HepG2 (cell line): ENCODE data around the gene KIF27. TPM values are rescaled to one million over a fixed set of nuclear protein-coding genes. Genes with fewer than 3 reads are reported as not detected.

Source experiments
- ATAC-seq: fragments of 200-7000 bp; cut with Tn5 transposase; 3 replicates; pipeline ENCODE4 v1.9.1; 2020; ENCODE audit warnings: mild to moderate bottlenecking, moderate library complexity
- BruUV-seq: library from RNA; stranded (reverse); fragments of 400-500 nt; replicated peaks from 2 replicates; lab custom pipeline; 2021; lab: Mats Ljungman, UMichigan
- CTCF ChIA-PET: fragments of 300-600 bp; formaldehyde crosslinking; extraction: SDS; loops from one replicate; lab custom pipeline; 2021; ENCODE audit warnings: low total read pairs, inconsistent platforms, low intra/inter-chr PET ratio; lab: Yijun Ruan, JAX
- POLR2A ChIA-PET: fragments of 350-600 bp; sonication (Branson Sonifier 250); formaldehyde crosslinking; loops from one replicate; lab custom pipeline; 2020; ENCODE audit warnings: antibody characterized with exemption, inconsistent platforms; lab: Yijun Ruan, JAX
- DNase-seq: peaks from one replicate; pipeline ENCODE4 v3.0.0-alpha.2; 2015; ENCODE audit warnings: low spot score
- FAIRE-seq: peaks from 3 replicates; lab custom pipeline; 2011; peaks lifted over from hg19 to GRCh38; lab: Jason Lieb, UNC
- H2AFZ ChIP-seq: one replicate; pipeline ENCODE4 v1.6.1; 2011; ENCODE audit warnings: low read length, inconsistent platforms
- H3K27ac ChIP-seq: fragments of 300-600 bp; 3 replicates; pipeline ENCODE4 v1.8.0; 2011; ENCODE audit warnings: mixed run types, mild to moderate bottlenecking, mixed read lengths, low read length, inconsistent platforms; ENCODE audit not compliant: insufficient read depth; ENCODE audit errors: extremely low read length
- H3K27me3 ChIP-seq, 2 experiments: fragments of 200-600 bp in 1 of 2; 2 replicates in 1 of 2; 3 replicates in 1 of 2; pipeline versions ENCODE4 v1.6.0 to v1.8.0; 2011; ENCODE audit warnings: low read length in 2 of 2, mild to moderate bottlenecking in 2 of 2, moderate library complexity in 2 of 2, inconsistent platforms in 1 of 2; ENCODE audit not compliant: insufficient read depth in 2 of 2, control insufficient read depth in 1 of 2
- H3K36me3 ChIP-seq, 2 experiments: fragments of 200-600 bp in 1 of 2; replicated peaks in 1 of 2; 2 replicates in 1 of 2; 3 replicates in 1 of 2; pipeline versions ENCODE4 v1.5.1 to v1.8.0; 2011; ENCODE audit warnings: low read length in 2 of 2, inconsistent platforms in 1 of 2; ENCODE audit not compliant: insufficient read depth in 2 of 2, control insufficient read depth in 1 of 2
- H3K4me1 ChIP-seq: 2 replicates; pipeline ENCODE4 v1.5.1; 2012; ENCODE audit warnings: low read length, inconsistent platforms; ENCODE audit not compliant: insufficient read depth
- H3K4me2 ChIP-seq: 2 replicates; pipeline ENCODE4 v1.6.0; 2011; ENCODE audit warnings: low read depth, low read length, inconsistent platforms
- H3K4me3 ChIP-seq, 3 experiments: fragments of 200-600 bp in 1 of 3; sonication (generic), shearing (Covaris generic) in 1 of 3; replicated peaks in 1 of 3; 2 replicates each; pipeline ENCODE4 v1.5.1; 2011 to 2016; ENCODE audit warnings: low read length in 3 of 3, inconsistent platforms in 2 of 3, low read depth in 2 of 3, mild to moderate bottlenecking in 2 of 3, control low read depth in 1 of 3, mixed read lengths in 1 of 3; ENCODE audit not compliant: insufficient read depth in 1 of 3
- H3K79me2 ChIP-seq: one replicate; pipeline ENCODE4 v1.6.1; 2011; ENCODE audit warnings: low read length, inconsistent platforms; ENCODE audit not compliant: insufficient read depth
- H3K9ac ChIP-seq: 2 replicates; pipeline ENCODE4 v1.6.0; 2011; ENCODE audit warnings: mild to moderate bottlenecking, low read depth, low read length, inconsistent platforms; ENCODE audit not compliant: insufficient read depth
- H3K9me3 ChIP-seq: 2 replicates; pipeline ENCODE4 v1.5.1; 2012; ENCODE audit warnings: mild to moderate bottlenecking, low read length
- H4K20me1 ChIP-seq: 2 replicates; pipeline ENCODE4 v1.6.0; 2011; ENCODE audit warnings: inconsistent platforms, mild to moderate bottlenecking, low read length, moderate library complexity; ENCODE audit not compliant: insufficient read depth
- CCDC6 ChIP-seq: sonication (generic); formaldehyde crosslinking; IDR thresholded peaks from 2 replicates; pipeline ENCODE4 v1.8.1; 2022; ENCODE audit warnings: mild to moderate bottlenecking, missing genetic modification reagents, moderate library complexity
- FOXP4 ChIP-seq: sonication (generic); formaldehyde crosslinking; IDR thresholded peaks from 2 replicates; pipeline ENCODE4 v1.4.0; 2020; ENCODE audit warnings: missing genetic modification reagents
- GRHL1 ChIP-seq: sonication (generic); formaldehyde crosslinking; conservative IDR thresholded peaks from 2 replicates; pipeline ENCODE4 v1.8.0; 2022; ENCODE audit warnings: missing genetic modification reagents
- MAZ ChIP-seq, 2 experiments: sonication (generic) in 1 of 2; formaldehyde crosslinking in 1 of 2; IDR thresholded peaks; 2 replicates each; pipeline versions ENCODE4 v1.5.0 to v1.6.1; 2012 to 2020; ENCODE audit warnings: low read depth in 2 of 2, mild to moderate bottlenecking in 2 of 2, borderline replicate concordance in 1 of 2, improper control_type of control experiment in 1 of 2, low read length in 1 of 2, missing genetic modification reagents in 1 of 2, moderate library complexity in 1 of 2
- NR2F2 ChIP-seq: IDR thresholded peaks from 2 replicates; pipeline ENCODE4 v1.6.1; 2012; ENCODE audit warnings: low read depth, inconsistent platforms, borderline replicate concordance
- PHF5A ChIP-seq: IDR thresholded peaks from one replicate; pipeline ENCODE4 v1.6.1; 2018; ENCODE audit warnings: low read depth, missing genetic modification reagents; ENCODE audit not compliant: unreplicated experiment
- SNRNP70 ChIP-seq: fragments of 200-400 bp; formaldehyde crosslinking; IDR thresholded peaks from 2 replicates; pipeline ENCODE4 v1.6.1; 2017; ENCODE audit warnings: mild to moderate bottlenecking, low read depth, low read length, moderate library complexity
- ZBTB4 ChIP-seq: sonication (generic); formaldehyde crosslinking; IDR thresholded peaks from 2 replicates; pipeline ENCODE4 v1.4.0; 2020; ENCODE audit warnings: missing genetic modification reagents, mild to moderate bottlenecking, borderline replicate concordance
- ZNF142 ChIP-seq: sonication (generic); formaldehyde crosslinking; IDR thresholded peaks from 2 replicates; pipeline ENCODE4 v1.4.0; 2020; ENCODE audit warnings: missing genetic modification reagents
- ZNF30 ChIP-seq: sonication (generic); formaldehyde crosslinking; IDR thresholded peaks from 2 replicates; pipeline ENCODE4 v1.5.0; 2020; ENCODE audit warnings: mild to moderate bottlenecking, missing genetic modification reagents
- ZNF546 ChIP-seq: sonication (generic); formaldehyde crosslinking; conservative IDR thresholded peaks from 2 replicates; pipeline ENCODE4 v1.8.1; 2023; ENCODE audit warnings: mild to moderate bottlenecking, missing genetic modification reagents
- WGBS: methylation state at CpG from one replicate; pipeline ENCODE4 v1.1.6; 2017; ENCODE audit warnings: low lambda C conversion rate; 5-methylcytosine and 5-hydroxymethylcytosine counted together
- in situ Hi-C: cut with HindIII; loops from 2 replicates; pipeline ENCODE4 v1.10.0; 2017; ENCODE audit warnings: low pct_unique_long_range_greater_than_20kb; ENCODE audit not compliant: extremely low pct_ligation_motif_present
- intact Hi-C: fragments of 100-400 bp; cut with micrococcal nuclease; formaldehyde crosslinking; loops from one replicate; pipeline ENCODE4 v1.10.0; 2022; ENCODE audit not compliant: unreplicated experiment
- polyA plus RNA-seq, 8 experiments: library from polyadenylated mRNA; depleted of rRNA in 3 of 8; stranded (reverse) in 7 of 8; unstranded in 1 of 8; fragments of >200 nt; fragmentation: Illumina TruSeq in 4 of 8; extraction: Trizol in 4 of 8; gene quantifications; 2 replicates each; pipeline versions ENCODE4 v1.2.1 to v1.2.3, GENCODE V29; 2011 to 2016; ENCODE audit warnings: low read depth in 4 of 8, missing spikeins in 1 of 8, mixed read lengths in 1 of 8; ENCODE audit not compliant: insufficient read depth in 1 of 8
- total RNA-seq, 5 experiments: library from RNA; depleted of rRNA; stranded (reverse); fragments of >200 nt; fragmentation: Illumina TruSeq; extraction: Trizol; gene quantifications; 2 replicates each; pipeline ENCODE4 v1.2.3, GENCODE V29; 2016; ENCODE audit warnings: low read depth in 1 of 5

The KIF27 gene
- total and polyA plus RNA-seq, 2 of the 13 experiments (the other 11 are each of a cell fraction or from before 2014, with no cell fraction given), result 0.95 to 4.1 TPM

GRCh38 chr9:83919111-83919510 is 2.1 kb downstream of the KIF27 start:
- no peak for DNase-seq
- 90% methylated on average over 1 of the region's 1 CpG for WGBS
- no peak for ATAC-seq
- peaks cover 16% of the 10 kb centered on the region for H3K4me1 ChIP-seq
- intact Hi-C loops (loop anchor here (5.0 kb wide), 1 partner anchor 82 kb away; no protein-coding TSS in a partner anchor), in situ Hi-C loops (no loop called here)
- no peaks in the 10 kb centered on the region for H3K9me3 ChIP-seq
- H3K4me3 ChIP-seq, result no peak overlapping the region
- H3K9ac ChIP-seq, result no peak overlapping the region
- BruUV-seq, result no TSS peak
- H3K36me3 ChIP-seq, result no peaks in the 10 kb centered on the region
- FAIRE-seq, result no peak
- H4K20me1 ChIP-seq, result no peaks in the 10 kb centered on the region
- no peak overlapping the region for H2AFZ ChIP-seq
- H3K4me2 ChIP-seq, result no peak overlapping the region
- no peaks in the 10 kb centered on the region for H3K79me2 ChIP-seq
- no peaks in the 10 kb centered on the region for H3K27me3 ChIP-seq
- ChIA-PET POLR2A (no interaction called here), CTCF (no interaction called here)
- no peak overlapping the region for H3K27ac ChIP-seq
- no peak for TF ChIP-seq ZNF30 (CRISPR knock-in tag)
- TF ChIP-seq NR2F2, result no peak
- no peak for TF ChIP-seq FOXP4
- TF ChIP-seq SNRNP70, result no peak
- no peak for TF ChIP-seq ZNF546 (CRISPR knock-in tag)
- TF ChIP-seq ZBTB4 (CRISPR knock-in tag), result no peak
- TF ChIP-seq CCDC6 (CRISPR knock-in tag), result no peak
- no peak for TF ChIP-seq MAZ (IDR thresholded peaks at IDR 0.05; ENCODE audit: borderline replicate concordance, low read depth, low read length)
- no peak for TF ChIP-seq MAZ (CRISPR knock-in tag; IDR thresholded peaks at IDR 0.05; ENCODE audit: low read depth)
- TF ChIP-seq PHF5A (CRISPR knock-in tag), result no peak
- TF ChIP-seq ZNF142 (CRISPR knock-in tag), result no peak
- TF ChIP-seq GRHL1 (CRISPR knock-in tag), result no peak
